CD4-positive, alpha-beta T cell treated with Interferon alpha-2 for 1 hour (primary cell): ENCODE data around the gene SDK1.
"Not testable (repeated sequence)": the region's sequence is repeated elsewhere in the genome, so short reads cannot be mapped to it uniquely, and the experiment has no call there.

Experiments used
- DNase-seq, 2 donors: peaks; one replicate each; pipeline ENCODE4 v3.0.0-alpha.2; 2020 to 2022

The SDK1 gene

GRCh38 chr7:3753868-3754267 lies 452.8 kb downstream of the SDK1 start:
- DNase-seq, result no peak

GRCh38 chr7:3754493-3755341 lies 453.7 kb downstream of the SDK1 start:
- DNase-seq, result no peak

GRCh38 chr7:3755778-3756453 lies 454.9 kb downstream of the SDK1 start:
- DNase-seq, result not testable (repeated sequence)

GRCh38 chr7:3757059-3757458 lies 456.0 kb downstream of the SDK1 start:
- DNase-seq, result no peak

GRCh38 chr7:3760651-3761050 lies 459.6 kb downstream of the SDK1 start:
- no peak for DNase-seq

- no peak for DNase-seq
Observed at GRCh38 chr7:3762146-3762831, 461.2 kb downstream of the SDK1 start.

DNA sequence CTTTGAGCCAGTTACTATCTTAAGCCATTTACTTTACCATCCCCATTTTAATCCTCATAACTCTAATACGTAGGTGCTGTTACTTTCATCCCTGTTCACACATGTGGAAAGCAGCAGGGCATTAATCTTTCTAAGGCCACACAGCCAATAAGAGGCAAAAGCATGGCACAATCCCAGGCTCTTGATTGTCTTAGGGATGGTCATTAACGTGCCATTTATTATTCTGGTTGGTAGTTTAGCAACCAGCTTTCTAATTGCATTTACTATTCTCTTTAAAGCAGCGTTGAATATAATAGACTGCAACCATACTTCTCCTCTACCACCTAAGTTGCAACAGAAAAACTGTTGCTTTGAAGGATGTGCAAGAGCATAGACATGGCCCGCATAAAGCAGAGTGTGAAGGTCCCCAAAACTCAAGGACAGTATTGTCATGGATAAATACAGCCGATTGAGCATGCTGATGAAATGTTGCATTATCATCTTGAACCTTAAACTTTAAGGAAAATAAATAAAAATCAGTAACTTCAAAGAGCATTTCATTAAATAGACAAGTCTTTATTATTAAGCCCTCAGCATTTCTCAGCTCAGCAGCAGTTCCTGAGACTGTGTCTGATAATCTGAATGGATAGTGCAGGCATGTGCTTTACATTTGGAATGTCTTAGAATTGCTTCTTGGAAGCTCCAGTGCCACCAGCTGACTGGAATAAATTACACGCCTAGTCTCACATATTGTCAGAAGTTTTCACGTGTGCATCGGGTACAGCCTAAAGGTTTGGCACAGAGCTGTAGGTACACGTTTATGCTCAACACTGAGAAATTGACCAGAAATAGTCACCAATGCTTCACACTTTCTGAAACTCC lies 467.1 kb downstream of the SDK1 start:
- DNase-seq, result no peak

DNA sequence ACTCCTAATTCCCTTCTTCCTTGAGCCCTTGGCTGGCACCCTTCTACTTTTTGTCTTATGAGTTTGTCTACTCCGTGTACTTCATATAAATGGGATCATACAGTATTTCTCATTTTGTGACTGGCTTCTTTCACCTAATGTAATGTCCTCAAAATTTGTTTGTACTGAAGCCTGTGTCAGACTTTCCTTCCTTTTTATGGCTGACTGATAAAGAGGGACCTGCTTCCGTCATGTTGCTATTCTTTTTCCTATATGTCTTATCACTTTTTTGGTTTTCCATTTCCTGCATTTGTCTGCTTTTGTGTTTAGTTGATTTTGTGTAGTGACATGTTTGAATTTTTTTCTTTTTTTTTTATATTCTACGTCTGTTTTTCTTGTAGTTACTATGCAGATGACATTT lies 470.9 kb downstream of the SDK1 start:
- no peak for DNase-seq

DNA sequence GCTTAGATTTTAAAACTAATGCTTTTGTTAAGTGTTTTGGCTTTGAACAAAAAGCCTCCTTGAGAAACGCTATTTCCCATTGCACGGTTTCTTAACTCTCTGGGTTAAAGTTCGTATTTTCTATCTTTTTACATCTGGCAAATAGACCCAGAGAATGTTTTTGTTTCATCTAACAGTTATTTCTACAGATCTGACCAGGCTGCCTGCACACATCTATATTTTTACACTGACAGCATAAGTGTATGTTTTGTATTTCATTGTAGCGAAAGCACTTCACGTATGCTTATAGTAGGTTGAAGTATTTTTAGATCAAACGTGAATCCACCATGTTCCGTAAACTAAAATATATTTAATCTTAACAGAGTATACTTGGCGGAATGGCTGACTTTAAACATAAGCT lies 477.3 kb downstream of the SDK1 start:
- DNase-seq, result no peak

- no peak for DNase-seq
Observed at GRCh38 chr7:3780016-3780415, 479.0 kb downstream of the SDK1 start.

DNA sequence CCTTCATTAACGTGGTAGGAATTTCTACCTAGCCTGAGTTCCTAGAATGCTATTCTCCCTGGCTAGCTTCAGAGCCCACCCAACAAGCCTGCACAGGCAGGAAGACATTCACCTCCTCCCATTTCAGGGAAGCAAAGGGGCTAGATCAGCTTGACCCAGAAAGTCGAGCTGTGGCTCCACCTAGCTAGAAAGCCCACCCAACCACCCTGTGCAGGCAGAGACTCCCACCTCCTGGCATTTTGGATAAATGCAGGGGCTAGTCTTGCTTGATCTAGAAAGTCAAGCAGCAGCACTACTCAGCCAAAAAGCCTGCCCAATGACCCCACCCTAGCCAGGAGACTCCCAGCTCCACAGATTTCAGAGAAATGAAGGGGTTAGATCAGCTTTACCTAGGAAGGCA lies 479.5 kb downstream of the SDK1 start:
- DNase-seq, result no peak

DNA sequence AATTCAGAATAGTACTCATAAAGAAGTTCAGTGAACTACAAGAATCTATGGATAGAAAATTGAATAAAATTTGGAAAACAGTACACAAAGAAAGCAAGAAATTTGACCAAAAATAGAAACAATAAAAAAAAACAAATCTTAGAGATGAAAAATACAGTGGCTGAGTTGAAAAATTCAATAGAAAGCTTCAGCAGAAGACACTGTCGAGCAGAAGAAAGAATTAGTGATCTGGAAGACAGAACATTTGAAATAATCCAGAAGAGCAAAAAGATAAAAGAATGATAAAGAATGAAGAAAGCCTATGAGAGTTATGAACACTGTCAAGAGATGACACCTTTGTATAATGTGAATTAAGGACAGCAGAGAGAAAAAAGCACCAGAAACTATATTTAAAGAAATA lies 480.6 kb downstream of the SDK1 start:
- no peak for DNase-seq

GRCh38 chr7:3787717-3788264 lies 486.7 kb downstream of the SDK1 start:
- no peak for DNase-seq

GRCh38 chr7:3790803-3791202 lies 489.8 kb downstream of the SDK1 start:
- no peak for DNase-seq

DNA sequence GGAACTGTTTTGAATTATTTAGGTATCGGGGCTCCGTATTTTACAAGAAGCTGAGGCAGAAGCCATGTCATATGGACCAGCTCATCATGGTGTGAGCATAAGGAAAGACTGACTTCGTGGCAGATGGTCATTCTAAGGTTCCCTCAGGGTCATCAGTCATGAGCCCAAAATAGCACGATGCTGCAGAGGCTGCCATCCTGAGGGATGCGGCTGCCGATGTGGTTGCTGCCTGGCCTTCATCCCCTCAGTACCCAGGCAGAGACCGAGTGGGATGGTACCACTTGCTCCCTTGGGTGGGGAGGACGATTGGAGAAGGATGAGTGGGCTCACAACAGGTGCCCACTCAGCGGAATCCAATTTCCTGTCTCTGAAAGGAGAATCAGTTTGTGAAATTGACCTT lies 490.3 kb downstream of the SDK1 start:
- no peak for DNase-seq

DNA sequence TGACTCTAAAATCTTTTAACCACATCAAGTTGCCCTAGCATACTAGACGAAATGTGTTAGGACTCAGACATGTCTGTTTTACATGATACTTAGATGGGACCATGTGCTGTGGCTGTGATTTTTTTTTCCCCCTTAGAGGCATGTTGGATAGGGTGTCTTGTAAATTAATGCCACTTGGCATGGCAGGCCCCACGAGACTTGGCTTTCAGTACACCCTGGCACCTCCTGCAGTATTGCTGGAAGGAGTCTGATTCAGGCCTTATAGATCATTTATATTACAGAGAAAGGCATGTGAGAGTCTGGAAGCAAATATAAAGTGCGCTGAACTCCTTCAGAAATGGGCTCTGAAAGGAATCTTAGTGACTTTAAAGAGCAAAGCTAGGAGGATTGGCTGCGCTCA lies 494.1 kb downstream of the SDK1 start:
- DNase-seq, result no peak

DNA sequence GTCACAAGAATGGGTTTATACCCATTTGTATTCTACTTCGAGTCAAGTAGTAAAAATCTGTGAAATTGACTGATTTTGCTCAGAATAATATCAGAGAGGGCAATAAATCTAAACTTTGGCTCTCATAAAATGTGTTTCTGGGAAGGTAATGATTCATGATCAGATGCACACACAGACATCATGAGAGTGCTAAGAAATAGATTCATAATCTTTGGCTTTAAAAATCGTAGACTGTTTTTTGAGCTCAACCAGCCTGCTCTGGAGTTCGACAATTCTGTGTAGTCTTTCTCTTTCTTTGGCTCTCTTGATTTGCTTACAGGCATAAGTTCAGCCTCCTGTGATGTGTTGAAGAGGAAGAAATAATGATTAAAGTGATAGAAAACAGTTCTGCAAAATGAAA lies 494.7 kb downstream of the SDK1 start:
- DNase-seq, result no peak

- DNase-seq, result no peak
Observed at GRCh38 chr7:3805151-3805550, 504.1 kb downstream of the SDK1 start.

DNA sequence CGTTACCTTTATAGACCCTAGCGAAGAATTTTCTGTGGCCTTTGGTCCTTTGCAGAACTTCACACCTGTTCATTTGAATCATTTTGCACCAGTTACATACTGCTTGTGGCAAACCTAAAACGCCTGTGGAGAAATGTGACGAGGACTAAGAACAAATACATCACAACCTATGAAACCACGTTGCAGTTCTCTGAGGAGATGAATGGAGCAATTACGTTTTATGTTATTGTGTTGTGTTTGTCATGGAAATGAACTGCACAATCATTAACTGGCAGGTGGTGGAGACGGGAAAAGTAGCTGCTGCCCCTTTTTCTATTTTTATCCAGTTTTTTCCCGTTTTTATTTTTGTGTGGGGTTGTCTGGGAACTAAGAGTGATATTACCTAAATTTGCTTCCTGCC lies 505.5 kb downstream of the SDK1 start:
- no peak for DNase-seq

- DNase-seq, result no peak
Observed at GRCh38 chr7:3807824-3808223, 506.8 kb downstream of the SDK1 start.

DNA sequence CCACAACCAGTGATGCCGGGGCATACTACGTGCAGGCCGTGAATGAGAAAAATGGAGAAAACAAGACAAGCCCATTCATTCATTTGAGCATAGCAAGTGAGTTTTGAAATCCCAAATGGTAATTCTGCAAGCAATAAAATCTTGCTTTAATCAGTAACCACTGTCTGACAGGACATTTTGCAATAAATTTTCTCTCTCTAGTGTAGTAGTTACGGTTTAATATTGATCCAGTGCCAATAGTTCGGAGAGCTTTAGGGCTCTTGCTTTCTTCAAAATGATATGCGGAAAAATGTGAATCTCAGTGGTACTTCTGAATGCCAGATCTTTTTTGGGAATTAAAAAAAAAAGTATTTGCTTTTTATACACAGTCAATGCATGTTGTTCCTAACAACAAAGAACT lies 520.4 kb downstream of the SDK1 start:
- no peak for DNase-seq

DNA sequence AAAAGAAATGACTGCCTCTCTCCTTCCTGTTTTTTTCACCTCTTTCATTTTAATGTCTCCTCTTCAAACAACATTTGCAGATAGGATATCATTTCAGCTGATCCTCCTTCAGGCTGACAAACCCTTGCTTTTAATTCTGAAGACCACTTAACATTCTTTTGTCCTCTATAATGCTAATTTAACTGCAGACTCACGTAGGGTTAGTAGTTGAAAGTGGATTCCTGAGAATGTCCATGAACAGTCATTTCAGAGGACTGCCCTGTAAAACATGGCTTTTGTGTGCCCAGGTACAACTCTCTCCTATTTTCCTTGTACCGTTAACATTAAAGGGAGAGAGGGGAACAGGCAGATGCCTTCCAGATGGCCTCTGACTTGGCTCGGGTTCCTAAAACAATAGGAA lies 524.4 kb downstream of the SDK1 start:
- DNase-seq, result no peak

- DNase-seq, result no peak
Observed at GRCh38 chr7:3832199-3832598, 531.1 kb downstream of the SDK1 start.
